Kasumi-1 (cell line): ENCODE results near the gene OR2T8.

Experiments
- DNase-seq, 2 experiments: peaks; one replicate each; lab custom pipeline; 2025; lab: John Stamatoyannopoulos, UW

The OR2T8 gene

DNA sequence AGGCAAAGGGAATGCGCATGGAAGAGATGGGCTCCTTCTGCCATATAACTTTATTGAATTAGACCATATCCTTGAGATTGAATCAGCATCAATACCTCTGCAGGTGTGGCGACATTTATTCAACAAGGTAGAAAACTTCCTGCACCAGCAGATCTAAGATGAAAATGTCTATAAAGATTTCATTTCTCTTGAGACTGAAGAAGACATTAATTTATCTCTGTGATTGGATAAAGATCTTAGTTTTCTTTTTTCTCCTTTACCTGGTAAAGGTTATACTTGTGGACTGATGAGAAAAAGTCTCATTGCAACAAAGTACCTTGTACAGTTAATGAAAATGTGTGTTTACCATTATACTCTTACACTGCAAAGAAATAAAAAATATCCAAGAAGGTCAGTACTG is at the start of gene OR2T8:
TSS of gene OR2T8 (plus strand) at position 301 of the 400 bp plus-strand sequence. CDS start 766 bp downstream, outside the sequence.
- no peak for DNase-seq

GRCh38 chr1:247883346-247883745 is 36.7 kb upstream of the OR2T8 start:
- no peak for DNase-seq

DNA sequence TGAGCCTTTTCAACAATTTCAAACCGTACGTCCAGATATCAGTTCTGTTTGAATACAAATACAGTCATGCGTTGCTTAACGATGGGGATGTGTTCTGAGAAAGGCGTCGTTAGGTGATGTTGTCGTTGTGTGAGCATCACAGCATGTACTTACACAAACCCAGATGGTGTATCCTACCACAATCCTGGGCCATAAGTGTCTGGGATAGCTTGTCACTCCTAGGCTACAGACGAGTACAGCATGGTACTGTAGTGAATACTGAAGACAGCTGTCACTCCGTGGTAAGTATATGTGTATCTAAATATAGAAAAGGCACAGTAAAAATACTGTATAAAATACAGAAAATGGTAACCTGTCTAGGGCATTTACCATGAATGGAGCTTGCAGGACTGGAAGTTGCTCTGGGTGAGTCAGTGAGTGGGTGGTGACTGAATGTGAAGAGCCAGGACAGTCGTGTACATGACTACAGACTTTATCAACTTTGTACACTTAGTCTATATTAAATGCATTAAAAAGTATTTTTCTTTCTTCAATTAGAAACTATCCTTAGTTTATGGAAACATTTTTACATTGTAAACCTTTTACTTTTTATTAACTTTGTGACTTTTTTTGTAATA is 35.1 kb upstream of the OR2T8 start:
- no peak for DNase-seq

DNA sequence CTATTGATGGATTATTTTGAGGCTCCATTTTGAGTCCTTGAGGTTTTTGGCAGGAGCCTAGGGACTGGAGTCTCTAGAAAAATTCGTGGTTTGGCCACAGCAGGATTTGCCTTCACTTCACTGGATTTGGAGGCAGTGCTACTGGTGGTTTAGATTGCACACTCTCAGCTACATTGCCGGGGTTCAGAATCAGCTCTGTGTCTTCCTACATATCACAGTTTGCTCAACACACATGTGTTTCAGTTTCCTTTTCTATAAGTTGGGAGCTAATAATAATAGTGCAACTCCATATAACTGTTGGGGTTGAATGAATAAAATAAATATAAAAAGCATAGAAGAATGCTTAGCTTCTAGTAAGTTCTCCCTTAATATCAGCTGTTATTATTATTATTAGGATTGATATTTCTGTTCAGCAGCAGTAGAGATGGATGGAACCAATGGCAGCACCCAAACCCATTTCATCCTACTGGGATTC is 24.9 kb upstream of the OR2T8 start, which contains the start of gene OR2W3:
TSS of gene OR2W3 (plus strand) at position 425 of the 475 bp plus-strand sequence. CDS start at position 425, 0 bp downstream.
- DNase-seq = no peak

- DNase-seq = no peak
Measured at GRCh38 chr1:247895976-247896375, 24.1 kb upstream of the OR2T8 start.

DNA sequence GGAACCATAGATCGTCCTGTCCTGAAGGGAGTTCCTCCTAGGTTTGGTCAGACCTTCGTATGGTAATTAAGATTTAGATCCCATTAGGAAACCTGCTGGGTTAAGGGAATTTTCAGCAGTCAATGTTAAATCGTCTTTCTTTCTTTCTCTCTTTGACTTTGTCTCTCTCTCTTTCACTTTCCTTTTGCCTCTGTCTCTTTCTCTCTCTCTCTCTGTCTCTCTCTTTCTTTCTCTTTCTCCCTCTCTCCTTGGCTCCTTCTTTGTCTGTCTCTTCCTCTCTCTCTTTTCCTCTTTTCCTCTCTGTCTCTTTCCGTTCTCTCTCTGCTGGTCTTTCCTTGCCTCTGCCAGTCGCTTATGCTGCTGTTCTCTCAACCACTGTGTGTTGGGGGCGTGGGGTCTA is 15.9 kb upstream of the OR2T8 start:
- DNase-seq = no peak

DNA sequence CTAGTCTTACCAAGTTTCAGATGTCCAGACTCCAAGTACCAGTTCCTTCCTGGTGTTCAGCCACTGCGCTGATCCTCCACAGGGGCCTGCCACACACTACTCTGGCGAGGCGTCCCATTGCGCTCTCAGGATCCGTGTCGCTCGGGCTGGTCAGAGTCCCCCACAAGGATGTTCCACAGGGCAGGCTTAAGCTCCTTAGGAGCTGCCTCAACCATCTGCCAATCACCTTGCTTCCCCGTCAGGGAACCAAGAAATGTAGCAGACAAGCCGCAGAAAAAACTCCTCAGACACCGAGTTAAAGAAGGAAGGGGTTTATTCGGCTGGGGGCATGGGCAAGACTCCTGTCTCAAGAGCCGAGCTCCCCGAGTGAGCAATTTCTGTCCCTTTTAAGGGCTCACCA is 14.9 kb upstream of the OR2T8 start:
- no peak for DNase-seq

- DNase-seq = no peak
Measured at GRCh38 chr1:247905910-247906503, 14.0 kb upstream of the OR2T8 start.

DNA sequence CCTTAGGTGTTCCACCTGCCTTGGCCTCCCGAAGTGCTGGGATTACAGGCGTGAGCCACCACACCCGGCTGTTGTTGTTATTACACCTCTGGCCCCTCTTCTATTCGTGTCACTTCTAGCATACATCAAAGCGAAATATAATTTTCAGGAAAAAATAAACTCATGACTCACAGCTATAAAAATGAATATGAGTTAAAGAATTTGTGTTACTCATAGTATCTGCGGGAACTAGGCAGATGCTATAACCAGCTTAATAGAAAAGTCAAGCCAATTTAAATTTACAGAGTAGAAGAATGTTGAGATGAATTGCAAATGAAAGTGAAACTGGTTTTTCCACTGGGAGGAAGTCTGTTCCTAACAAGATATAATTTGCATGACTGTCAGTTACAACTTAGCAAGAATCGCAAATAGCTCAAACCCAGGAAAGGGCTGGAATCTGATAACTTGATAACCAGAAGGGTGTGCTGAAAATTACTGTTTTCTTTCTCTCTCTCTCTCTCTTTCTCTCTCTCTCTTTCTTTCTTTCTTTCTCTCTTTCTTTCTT is 13.5 kb upstream of the OR2T8 start:
- DNase-seq = peak; percentile 40 to 45

GRCh38 chr1:247908766-247909165 is 11.3 kb upstream of the OR2T8 start:
- no peak for DNase-seq

DNA sequence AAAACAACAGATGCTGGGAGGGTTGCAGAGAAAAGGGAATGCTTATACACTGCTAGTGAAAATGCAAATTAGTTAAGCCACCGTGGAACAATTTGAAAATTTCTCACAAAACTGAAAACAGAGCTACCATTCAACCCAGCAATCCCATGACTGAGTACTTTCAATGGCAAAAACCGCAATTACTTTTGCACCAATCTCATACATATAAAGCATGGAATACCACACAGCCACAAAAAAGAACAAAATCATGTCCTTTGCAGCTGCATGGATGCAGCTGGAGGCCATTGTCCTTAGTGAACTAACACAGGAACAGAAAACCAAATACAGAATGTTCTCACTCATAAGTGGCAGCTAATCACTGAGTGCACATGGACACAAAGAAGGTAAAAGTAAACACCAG is 6.3 kb upstream of the OR2T8 start:
- DNase-seq = no peak

- DNase-seq = no peak
Measured at GRCh38 chr1:247914941-247915662, 5.0 kb upstream of the OR2T8 start.

DNA sequence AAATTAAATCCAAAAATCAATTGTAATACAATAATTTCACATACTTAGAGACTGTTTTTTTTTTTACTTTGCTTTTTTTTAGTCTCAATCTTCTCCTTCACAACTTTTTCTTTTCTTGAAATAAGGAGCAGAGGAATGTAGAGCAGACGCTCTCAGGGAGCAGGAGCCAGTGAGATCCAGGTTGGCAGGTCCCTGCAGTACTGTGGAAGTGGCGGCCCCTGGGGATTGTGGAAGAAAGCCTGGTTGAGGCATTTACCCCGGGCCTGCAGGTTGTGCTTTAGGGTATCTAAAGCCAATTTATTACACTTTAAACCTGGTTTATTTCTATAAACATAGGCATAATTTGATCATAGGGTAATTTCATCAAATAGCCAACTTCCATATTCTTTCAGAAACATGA is 3.9 kb downstream of the OR2T8 start:
- DNase-seq = no peak

DNA sequence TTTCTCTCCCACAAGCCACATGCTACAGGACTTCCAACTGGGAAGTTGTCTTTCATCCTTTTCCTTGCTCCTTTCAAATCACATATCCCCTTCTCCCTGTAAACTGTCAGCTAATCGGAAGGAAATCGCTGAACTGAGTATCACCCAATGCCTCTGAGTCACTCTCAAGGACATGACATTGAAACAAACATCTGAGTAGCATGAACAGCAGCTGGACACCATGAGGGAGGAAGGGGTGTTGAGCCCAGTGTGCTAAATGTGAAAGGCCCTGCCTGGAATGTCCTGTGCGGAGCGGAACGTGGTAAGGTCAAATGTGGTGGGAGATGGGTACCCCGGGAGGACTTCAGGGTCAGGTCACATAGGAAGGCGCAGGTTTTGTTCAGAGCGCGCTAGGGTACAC is 4.8 kb downstream of the OR2T8 start, which contains the start of gene OR2AJ1:
TSS of gene OR2AJ1 (plus strand) at position 22 of the 400 bp plus-strand sequence. CDS start 8,880 bp downstream, outside the sequence.
- no peak for DNase-seq

DNA sequence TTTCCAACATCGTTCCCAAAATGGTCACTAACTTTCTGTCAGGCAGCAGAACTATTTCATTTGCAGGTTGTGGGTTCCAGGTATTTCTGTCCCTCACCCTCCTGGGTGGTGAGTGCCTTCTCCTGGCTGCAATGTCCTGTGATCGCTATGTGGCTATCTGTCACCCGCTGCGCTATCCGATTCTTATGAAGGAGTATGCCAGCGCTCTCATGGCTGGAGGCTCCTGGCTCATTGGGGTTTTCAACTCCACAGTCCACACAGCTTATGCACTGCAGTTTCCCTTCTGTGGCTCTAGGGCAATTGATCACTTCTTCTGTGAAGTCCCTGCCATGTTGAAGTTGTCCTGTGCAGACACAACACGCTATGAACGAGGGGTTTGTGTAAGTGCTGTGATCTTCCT is 13.9 kb downstream of the OR2T8 start:
- DNase-seq = no peak

- DNase-seq = no peak
Measured at GRCh38 chr1:247935781-247936180, 15.7 kb downstream of the OR2T8 start.

- no peak for DNase-seq
Measured at GRCh38 chr1:247936415-247936814, 16.4 kb downstream of the OR2T8 start.

DNA sequence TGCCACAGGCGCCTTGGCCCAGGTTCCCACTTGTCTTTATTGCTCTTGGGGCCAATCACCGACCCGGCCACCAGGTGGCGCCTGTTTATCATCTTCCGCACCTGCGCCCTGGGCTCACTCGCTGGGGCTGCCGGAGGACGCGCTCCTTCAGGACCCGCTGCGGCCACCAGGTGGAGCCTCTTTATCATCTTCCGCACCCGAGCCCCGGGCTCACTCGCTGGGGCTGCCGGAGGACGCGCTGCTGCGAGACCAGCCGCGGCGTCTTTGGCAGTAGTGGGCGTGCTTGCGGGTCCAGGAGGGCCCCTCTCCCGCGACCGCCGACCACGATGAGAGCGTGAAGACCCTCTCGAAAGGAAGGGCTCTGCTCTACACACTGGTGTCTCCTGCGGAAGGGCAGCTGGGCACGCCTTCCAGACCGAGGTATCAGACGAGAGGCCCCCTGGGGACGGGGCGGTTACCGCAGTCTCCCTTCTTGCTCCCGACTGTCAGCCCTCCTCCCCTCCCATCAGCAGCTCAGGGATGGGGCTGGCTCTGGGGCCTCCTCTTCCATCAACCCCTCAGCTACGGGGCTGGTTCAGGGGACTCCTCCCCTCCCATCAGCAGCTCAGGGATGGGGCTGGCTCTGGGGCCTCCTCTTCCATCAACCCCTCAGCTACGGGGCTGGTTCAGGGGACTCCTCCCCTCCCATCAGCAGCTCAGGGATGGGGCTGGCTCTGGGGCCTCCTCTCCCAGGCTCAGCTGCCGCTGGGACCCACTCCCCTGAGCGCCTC is 17.1 kb downstream of the OR2T8 start:
- peak; percentile 90 to 91 for DNase-seq

GRCh38 chr1:247942624-247943023 is 22.6 kb downstream of the OR2T8 start:
- DNase-seq = no peak

GRCh38 chr1:247948558-247948957 is 28.5 kb downstream of the OR2T8 start, which contains the start of gene OR2L8:
OR2L8 (plus strand) TSS chr1:247948858; CDS start chr1:247948858, 0 bp downstream.
- no peak for DNase-seq

GRCh38 chr1:247953408-247953807 is 33.4 kb downstream of the OR2T8 start:
- no peak for DNase-seq

- no peak for DNase-seq
Measured at GRCh38 chr1:247961791-247962190, 41.7 kb downstream of the OR2T8 start.
